ENCODE results near the gene C3orf85.

DNA sequence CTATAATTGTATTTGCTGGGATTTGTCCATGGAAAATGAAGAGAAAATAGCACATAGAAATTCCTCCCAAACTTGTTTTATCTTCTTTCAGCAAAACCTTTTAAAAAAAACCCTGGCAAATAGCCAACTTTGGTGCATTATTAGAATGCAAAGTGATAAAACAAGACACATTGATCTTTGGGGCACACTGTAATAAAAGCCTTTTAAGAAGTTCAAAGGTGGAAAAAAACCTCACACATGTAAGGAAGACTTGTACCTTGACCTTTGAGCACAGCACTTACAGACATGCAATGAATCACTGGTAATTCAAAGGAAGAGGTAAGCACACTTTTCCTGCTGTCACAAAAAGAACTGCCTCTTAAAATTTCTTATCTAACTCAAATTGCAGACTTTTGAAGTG is 10.6 kb upstream of the C3orf85 start:
- TF ChIP-seq GATA2 (IDR thresholded peaks at IDR 0.05; ENCODE audit: low read depth, low read length) (no peak), GATA3 (IDR thresholded peaks at IDR 0.05; ENCODE audit: low read depth, low read length) (no peak)

All from SH-SY5Y (cell line).